ENCODE data around the gene ZNF423.

Gene ZNF423

GRCh38 chr16:49537924-49538459, 317.9 kb downstream of the ZNF423 start:
- H3K27me3 ChIP-seq (ENCODE audit: control insufficient read depth, insufficient read depth, low read length) = no peaks in the 10 kb centered on the region
- H3K4me1 ChIP-seq (ENCODE audit: control insufficient read depth, insufficient read depth, low read length) = no peaks in the 10 kb centered on the region
- no peaks in the 10 kb centered on the region for H3K9me3 ChIP-seq (ENCODE audit: control insufficient read depth, low read length)
- H3K36me3 ChIP-seq (ENCODE audit: control insufficient read depth, insufficient read depth, low read length) = no peaks in the 10 kb centered on the region
- no peak overlapping the region for H3K9ac ChIP-seq (ENCODE audit: low read length)
- no peak overlapping the region for H3K4me3 ChIP-seq (ENCODE audit: low read length)

GRCh38 chr16:49534901-49535610, 320.9 kb downstream of the ZNF423 start:
- Histone ChIP-seq H3K9me3 (ENCODE audit: control insufficient read depth, low read length) (no peaks in the 10 kb centered on the region), H3K27me3 (ENCODE audit: control insufficient read depth, insufficient read depth, low read length) (no peaks in the 10 kb centered on the region), H3K4me3 (ENCODE audit: low read length) (no peak overlapping the region), H3K36me3 (ENCODE audit: control insufficient read depth, insufficient read depth, low read length) (no peaks in the 10 kb centered on the region), H3K4me1 (ENCODE audit: control insufficient read depth, insufficient read depth, low read length) (no peaks in the 10 kb centered on the region), H3K9ac (ENCODE audit: low read length) (no peak overlapping the region)

DNA sequence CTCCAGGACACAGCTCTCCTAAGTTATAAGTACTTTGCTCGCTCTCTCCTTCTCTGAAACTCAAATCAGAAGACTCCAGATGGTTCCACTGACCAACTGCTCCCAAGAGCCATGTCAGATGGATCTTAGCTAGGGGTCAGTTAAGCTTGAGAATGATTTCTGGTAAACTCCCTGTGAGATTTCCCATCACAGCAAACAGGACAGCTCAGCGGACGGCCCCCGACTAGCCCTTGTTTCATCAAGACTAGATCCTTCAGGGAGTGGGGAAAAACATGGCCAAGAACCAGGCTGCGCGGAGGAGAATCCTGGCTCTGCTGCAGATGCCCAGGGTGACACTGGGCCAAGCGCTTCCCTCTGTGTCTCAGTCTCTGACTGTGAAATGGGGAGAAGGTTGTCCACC, 322.5 kb downstream of the ZNF423 start:
- H3K4me1 ChIP-seq (ENCODE audit: control insufficient read depth, insufficient read depth, low read length) = no peaks in the 10 kb centered on the region
- no peak overlapping the region for H3K4me3 ChIP-seq (ENCODE audit: low read length)
- H3K9me3 ChIP-seq (ENCODE audit: control insufficient read depth, low read length) = no peaks in the 10 kb centered on the region
- H3K36me3 ChIP-seq (ENCODE audit: control insufficient read depth, insufficient read depth, low read length) = no peaks in the 10 kb centered on the region
- H3K27me3 ChIP-seq (ENCODE audit: control insufficient read depth, insufficient read depth, low read length) = peaks cover 2% of the 10 kb centered on the region
- no peak overlapping the region for H3K9ac ChIP-seq (ENCODE audit: low read length)

DNA sequence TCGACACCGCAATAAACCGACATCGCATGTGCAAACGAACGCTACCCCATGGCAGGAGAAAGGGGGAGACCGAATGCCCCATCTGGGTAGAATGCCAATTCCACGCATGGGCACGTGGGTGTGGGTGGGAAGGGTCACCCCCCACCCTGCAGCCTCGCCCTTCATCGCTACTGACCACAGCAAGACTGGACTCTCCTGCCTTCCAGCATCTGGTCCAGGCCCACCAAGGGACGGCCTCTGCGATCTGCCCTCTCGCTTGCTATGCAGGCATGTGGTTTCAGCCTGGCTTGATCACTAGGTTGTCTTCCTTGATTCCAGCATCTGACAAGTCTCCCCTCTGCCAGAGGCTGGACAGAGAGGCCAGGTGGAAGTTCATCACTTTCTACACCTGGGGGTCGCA, 323.0 kb downstream of the ZNF423 start:
- Histone ChIP-seq H3K9ac (ENCODE audit: low read length) (no peak overlapping the region), H3K4me1 (ENCODE audit: control insufficient read depth, insufficient read depth, low read length) (no peaks in the 10 kb centered on the region), H3K36me3 (ENCODE audit: control insufficient read depth, insufficient read depth, low read length) (no peaks in the 10 kb centered on the region), H3K9me3 (ENCODE audit: control insufficient read depth, low read length) (no peaks in the 10 kb centered on the region), H3K4me3 (ENCODE audit: low read length) (no peak overlapping the region), H3K27me3 (ENCODE audit: control insufficient read depth, insufficient read depth, low read length) (peaks cover 2% of the 10 kb centered on the region)

GRCh38 chr16:49531931-49532840, 323.7 kb downstream of the ZNF423 start:
- no peaks in the 10 kb centered on the region for H3K4me1 ChIP-seq (ENCODE audit: control insufficient read depth, insufficient read depth, low read length)
- H3K36me3 ChIP-seq (ENCODE audit: control insufficient read depth, insufficient read depth, low read length) = no peaks in the 10 kb centered on the region
- H3K9me3 ChIP-seq (ENCODE audit: control insufficient read depth, low read length) = no peaks in the 10 kb centered on the region
- H3K4me3 ChIP-seq (ENCODE audit: low read length) = no peak overlapping the region
- H3K27me3 ChIP-seq (ENCODE audit: control insufficient read depth, insufficient read depth, low read length) = peaks cover 2% of the 10 kb centered on the region
- no peak overlapping the region for H3K9ac ChIP-seq (ENCODE audit: low read length)

DNA sequence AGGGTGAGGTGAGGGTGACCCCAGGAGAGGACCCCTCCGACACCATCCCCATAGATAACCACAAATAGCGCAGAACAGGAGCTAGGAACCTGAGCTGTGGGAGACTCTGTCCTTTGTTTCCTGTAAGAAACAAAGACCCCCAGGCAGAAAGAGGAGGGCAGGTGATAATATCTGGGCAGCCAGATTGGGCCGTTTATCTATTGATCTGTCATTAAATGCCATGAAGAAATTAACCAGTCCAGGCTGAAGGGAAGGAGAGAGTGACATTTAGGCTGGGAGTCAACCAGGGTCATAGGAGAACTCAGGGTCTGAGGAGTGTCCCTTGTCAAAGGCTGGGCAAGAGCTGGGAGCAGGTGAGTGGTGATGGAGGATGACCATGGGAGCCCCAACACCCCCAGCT, 324.5 kb downstream of the ZNF423 start:
- H3K36me3 ChIP-seq (ENCODE audit: control insufficient read depth, insufficient read depth, low read length) = no peaks in the 10 kb centered on the region
- no peaks in the 10 kb centered on the region for H3K9me3 ChIP-seq (ENCODE audit: control insufficient read depth, low read length)
- no peak overlapping the region for H3K9ac ChIP-seq (ENCODE audit: low read length)
- no peaks in the 10 kb centered on the region for H3K4me1 ChIP-seq (ENCODE audit: control insufficient read depth, insufficient read depth, low read length)
- H3K4me3 ChIP-seq (ENCODE audit: low read length) = no peak overlapping the region
- H3K27me3 ChIP-seq (ENCODE audit: control insufficient read depth, insufficient read depth, low read length) = peaks cover 2% of the 10 kb centered on the region

GRCh38 chr16:49530427-49530970, 325.4 kb downstream of the ZNF423 start:
- no peaks in the 10 kb centered on the region for H3K9me3 ChIP-seq (ENCODE audit: control insufficient read depth, low read length)
- H3K9ac ChIP-seq (ENCODE audit: low read length) = no peak overlapping the region
- H3K27me3 ChIP-seq (ENCODE audit: control insufficient read depth, insufficient read depth, low read length) = peaks cover 2% of the 10 kb centered on the region
- H3K4me3 ChIP-seq (ENCODE audit: low read length) = no peak overlapping the region
- no peaks in the 10 kb centered on the region for H3K4me1 ChIP-seq (ENCODE audit: control insufficient read depth, insufficient read depth, low read length)
- H3K36me3 ChIP-seq (ENCODE audit: control insufficient read depth, insufficient read depth, low read length) = no peaks in the 10 kb centered on the region

- Histone ChIP-seq H3K9ac (ENCODE audit: low read length) (no peak overlapping the region), H3K4me1 (ENCODE audit: control insufficient read depth, insufficient read depth, low read length) (no peaks in the 10 kb centered on the region), H3K27me3 (ENCODE audit: control insufficient read depth, insufficient read depth, low read length) (peaks cover 2% of the 10 kb centered on the region), H3K9me3 (ENCODE audit: control insufficient read depth, low read length) (no peaks in the 10 kb centered on the region), H3K36me3 (ENCODE audit: control insufficient read depth, insufficient read depth, low read length) (no peaks in the 10 kb centered on the region), H3K4me3 (ENCODE audit: low read length) (no peak overlapping the region)
These were observed 326.4 kb downstream of the ZNF423 start for GRCh38 chr16:49529411-49530045.

DNA sequence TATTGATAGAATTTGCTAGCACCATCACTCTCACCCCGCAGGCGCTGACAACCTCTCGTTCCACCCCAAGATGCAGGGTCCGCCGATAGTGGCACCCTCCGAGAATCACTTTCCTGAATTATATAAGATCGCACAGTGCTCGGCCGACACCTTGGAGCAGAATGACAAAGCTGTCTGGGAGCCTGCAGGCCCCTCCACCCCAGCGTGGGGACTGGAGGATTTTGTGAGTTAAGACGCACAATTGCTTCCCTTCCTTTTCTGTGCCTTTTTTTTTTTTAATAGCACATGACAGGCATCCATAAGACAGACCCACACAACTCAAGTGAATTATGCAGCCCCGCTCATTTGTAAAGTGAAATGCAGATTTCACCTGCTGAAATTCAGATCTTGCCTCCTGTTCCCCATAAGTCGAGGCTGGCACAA, 327.0 kb downstream of the ZNF423 start:
- Histone ChIP-seq H3K9me3 (ENCODE audit: control insufficient read depth, low read length) (no peaks in the 10 kb centered on the region), H3K36me3 (ENCODE audit: control insufficient read depth, insufficient read depth, low read length) (no peaks in the 10 kb centered on the region), H3K27me3 (ENCODE audit: control insufficient read depth, insufficient read depth, low read length) (peaks cover 2% of the 10 kb centered on the region), H3K4me3 (ENCODE audit: low read length) (no peak overlapping the region), H3K9ac (ENCODE audit: low read length) (no peak overlapping the region), H3K4me1 (ENCODE audit: control insufficient read depth, insufficient read depth, low read length) (no peaks in the 10 kb centered on the region)

DNA sequence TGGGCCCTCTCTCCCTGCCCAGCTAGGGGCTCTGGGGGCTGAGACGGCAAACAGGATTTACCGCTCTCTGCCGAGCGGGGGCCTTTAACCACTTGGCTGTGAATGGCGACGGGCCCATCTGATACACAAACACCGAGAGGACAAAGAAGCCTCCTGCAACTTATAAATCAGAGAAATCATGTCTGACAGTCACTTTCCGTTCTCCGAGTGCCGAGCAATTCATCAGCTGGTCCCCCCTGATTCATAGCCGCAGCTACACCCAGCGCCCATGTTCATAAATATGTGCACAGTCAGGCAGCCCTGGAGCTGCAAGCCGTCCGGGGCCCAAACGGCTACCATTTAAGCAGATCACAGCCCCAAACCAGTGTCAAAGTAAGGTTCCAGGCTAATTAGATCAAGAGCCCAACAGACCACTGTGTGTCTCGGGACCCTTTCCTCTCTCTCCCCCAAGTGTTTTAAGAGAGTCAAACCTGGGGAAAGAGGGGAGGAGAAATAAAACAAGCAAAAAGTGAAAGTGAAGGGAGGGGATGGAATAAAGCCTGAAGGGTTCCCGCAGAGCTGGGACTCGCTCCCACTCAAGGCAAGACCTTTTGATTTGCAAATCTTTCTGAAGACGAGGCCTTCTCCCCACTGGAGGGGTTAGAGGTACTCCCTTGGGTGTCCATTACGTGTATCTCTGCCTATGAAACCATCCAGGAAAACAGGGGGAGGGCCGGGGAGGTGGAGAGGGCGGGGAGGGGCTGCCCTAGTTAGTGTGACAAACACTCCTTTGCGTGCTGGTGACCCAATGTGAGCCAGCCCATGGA, 327.6 kb downstream of the ZNF423 start:
- H3K9ac ChIP-seq (ENCODE audit: low read length) = no peak overlapping the region
- no peaks in the 10 kb centered on the region for H3K36me3 ChIP-seq (ENCODE audit: control insufficient read depth, insufficient read depth, low read length)
- H3K4me3 ChIP-seq (ENCODE audit: low read length) = no peak overlapping the region
- no peaks in the 10 kb centered on the region for H3K4me1 ChIP-seq (ENCODE audit: control insufficient read depth, insufficient read depth, low read length)
- H3K9me3 ChIP-seq (ENCODE audit: control insufficient read depth, low read length) = no peaks in the 10 kb centered on the region
- H3K27me3 ChIP-seq (ENCODE audit: control insufficient read depth, insufficient read depth, low read length) = peaks cover 2% of the 10 kb centered on the region

DNA sequence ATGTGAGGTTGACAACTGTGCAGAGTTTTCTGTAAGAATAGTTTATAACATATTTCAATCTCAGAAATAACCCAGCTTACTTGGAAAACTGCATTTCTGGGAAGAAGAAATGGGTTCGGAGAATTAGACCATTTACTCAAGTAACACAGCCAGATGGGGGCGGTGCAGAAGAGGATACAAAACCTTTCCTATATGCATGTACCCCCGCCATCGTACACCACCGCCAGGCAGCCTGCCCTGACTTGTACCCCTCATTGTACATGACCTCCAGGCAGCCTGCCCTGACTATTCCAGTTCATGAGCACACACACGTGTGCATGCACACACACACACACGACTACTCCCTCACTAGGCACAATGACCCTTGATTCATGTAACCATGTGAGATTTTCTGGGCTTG, 328.3 kb downstream of the ZNF423 start:
- no peaks in the 10 kb centered on the region for H3K4me1 ChIP-seq (ENCODE audit: control insufficient read depth, insufficient read depth, low read length)
- no peak overlapping the region for H3K9ac ChIP-seq (ENCODE audit: low read length)

More for the DNA sequence above, 328.3 kb downstream of the ZNF423 start:
- H3K9me3 ChIP-seq (ENCODE audit: control insufficient read depth, low read length) = no peaks in the 10 kb centered on the region
- H3K36me3 ChIP-seq (ENCODE audit: control insufficient read depth, insufficient read depth, low read length) = no peaks in the 10 kb centered on the region
- no peak overlapping the region for H3K4me3 ChIP-seq (ENCODE audit: low read length)
- peaks cover 2% of the 10 kb centered on the region for H3K27me3 ChIP-seq (ENCODE audit: control insufficient read depth, insufficient read depth, low read length)

Measured in mucosa of stomach (tissue), 1 donor.